ENCODE data around the gene EHBP1L1.

EHBP1L1 gene

GRCh38 chr11:65627202-65627601 lies 51.3 kb downstream of the EHBP1L1 start:
- Histone ChIP-seq H3K27ac (no peak overlapping the region), H3K4me3 (no peak overlapping the region), H3K9ac (ENCODE audit: insufficient read length) (no peak overlapping the region), H3K9me3 (ENCODE audit: low read depth, low read length) (no peaks in the 10 kb centered on the region), H3K36me3 (ENCODE audit: insufficient read depth, low read length) (peaks cover 34% of the 10 kb centered on the region; the same call in 1 of the 2 replicates)
- no peak for TF ChIP-seq EZH2 (IDR thresholded peaks at IDR 0.05)
- TF ChIP-seq FOXP2 (optimal IDR thresholded peaks at IDR 0.05; ENCODE audit: control extremely low read depth, extremely low read length, insufficient read depth), result no peak
- TF ChIP-seq POLR2AphosphoS5 (IDR thresholded peaks at IDR 0.05; ENCODE audit: borderline replicate concordance, low read depth, low read length), result no peak
- no peak for DNase-seq (ENCODE audit: low read depth, low spot score)

GRCh38 chr11:65629579-65629978 lies 53.7 kb downstream of the EHBP1L1 start:
- H3K36me3 ChIP-seq (ENCODE audit: insufficient read depth, low read length), result peaks cover 34% of the 10 kb centered on the region; the same call in 1 of the 2 replicates
- DNase-seq (ENCODE audit: low read depth, low spot score), result no peak
- H3K9ac ChIP-seq (ENCODE audit: insufficient read length), result no peak overlapping the region
- no peak overlapping the region for H3K4me3 ChIP-seq
- no peak overlapping the region for H3K27ac ChIP-seq
- H3K9me3 ChIP-seq (ENCODE audit: low read depth, low read length), result no peaks in the 10 kb centered on the region
- TF ChIP-seq EZH2 (IDR thresholded peaks at IDR 0.05) (no peak), POLR2AphosphoS5 (IDR thresholded peaks at IDR 0.05; ENCODE audit: borderline replicate concordance, low read depth, low read length) (no peak), FOXP2 (optimal IDR thresholded peaks at IDR 0.05; ENCODE audit: control extremely low read depth, extremely low read length, insufficient read depth) (no peak)

- Histone ChIP-seq H3K27ac (no peak overlapping the region), H3K9ac (ENCODE audit: insufficient read length) (no peak overlapping the region), H3K36me3 (ENCODE audit: insufficient read depth, low read length) (peaks cover 34% of the 10 kb centered on the region; the same call in 1 of the 2 replicates), H3K9me3 (ENCODE audit: low read depth, low read length) (no peaks in the 10 kb centered on the region), H3K4me3 (no peak overlapping the region)
- DNase-seq (ENCODE audit: low read depth, low spot score), result no peak
- TF ChIP-seq POLR2AphosphoS5 (IDR thresholded peaks at IDR 0.05; ENCODE audit: borderline replicate concordance, low read depth, low read length), result no peak
- TF ChIP-seq EZH2 (IDR thresholded peaks at IDR 0.05), result no peak
- TF ChIP-seq FOXP2 (optimal IDR thresholded peaks at IDR 0.05; ENCODE audit: control extremely low read depth, extremely low read length, insufficient read depth), result no peak
Observed at GRCh38 chr11:65630215-65630614, 54.4 kb downstream of the EHBP1L1 start.

- no peak overlapping the region for H3K27ac ChIP-seq
Observed at GRCh38 chr11:65633390-65634108, 57.7 kb downstream of the EHBP1L1 start.

GRCh38 chr11:65634109-65634436 lies 58.2 kb downstream of the EHBP1L1 start:
- Histone ChIP-seq H3K27ac (no peak overlapping the region), H3K4me3 (no peak overlapping the region), H3K9me3 (ENCODE audit: low read depth, low read length) (no peaks in the 10 kb centered on the region), H3K9ac (ENCODE audit: insufficient read length) (no peak overlapping the region), H3K36me3 (ENCODE audit: insufficient read depth, low read length) (peaks cover 23% of the 10 kb centered on the region; the same call in 1 of the 2 replicates)
- TF ChIP-seq FOXP2 (optimal IDR thresholded peaks at IDR 0.05; ENCODE audit: control extremely low read depth, extremely low read length, insufficient read depth) (no peak), EZH2 (IDR thresholded peaks at IDR 0.05) (no peak), POLR2AphosphoS5 (IDR thresholded peaks at IDR 0.05; ENCODE audit: borderline replicate concordance, low read depth, low read length) (no peak)
- DNase-seq (ENCODE audit: low read depth, low spot score), result no peak

More at GRCh38 chr11:65633390-65634108, 57.7 kb downstream of the EHBP1L1 start:
- TF ChIP-seq POLR2AphosphoS5 (IDR thresholded peaks at IDR 0.05; ENCODE audit: borderline replicate concordance, low read depth, low read length) (no peak), FOXP2 (optimal IDR thresholded peaks at IDR 0.05; ENCODE audit: control extremely low read depth, extremely low read length, insufficient read depth) (no peak)
- Histone ChIP-seq H3K9ac (ENCODE audit: insufficient read length) (no peak overlapping the region), H3K36me3 (ENCODE audit: insufficient read depth, low read length) (peaks cover 28% of the 10 kb centered on the region; the same call in 1 of the 2 replicates), H3K4me3 (no peak overlapping the region), H3K9me3 (ENCODE audit: low read depth, low read length) (no peaks in the 10 kb centered on the region)
- no peak for DNase-seq (ENCODE audit: low read depth, low spot score)

- Histone ChIP-seq H3K4me3 (no peak overlapping the region), H3K27ac (no peak overlapping the region), H3K36me3 (ENCODE audit: insufficient read depth, low read length) (peaks cover 19% of the 10 kb centered on the region; the same call in 1 of the 2 replicates), H3K9ac (ENCODE audit: insufficient read length) (no peak overlapping the region), H3K9me3 (ENCODE audit: low read depth, low read length) (no peaks in the 10 kb centered on the region)
- TF ChIP-seq POLR2AphosphoS5 (IDR thresholded peaks at IDR 0.05; ENCODE audit: borderline replicate concordance, low read depth, low read length) (no peak), FOXP2 (optimal IDR thresholded peaks at IDR 0.05; ENCODE audit: control extremely low read depth, extremely low read length, insufficient read depth) (no peak), EZH2 (IDR thresholded peaks at IDR 0.05) (no peak)
- DNase-seq (ENCODE audit: low read depth, low spot score), result no peak
Observed at GRCh38 chr11:65634440-65634839, 58.6 kb downstream of the EHBP1L1 start.

GRCh38 chr11:65634905-65635731 lies 59.3 kb downstream of the EHBP1L1 start:
- H3K36me3 ChIP-seq (ENCODE audit: insufficient read depth, low read length), result peaks cover 12% of the 10 kb centered on the region; the same call in 1 of the 2 replicates
- no peak for TF ChIP-seq POLR2AphosphoS5 (IDR thresholded peaks at IDR 0.05; ENCODE audit: borderline replicate concordance, low read depth, low read length)
- H3K9ac ChIP-seq (ENCODE audit: insufficient read length), result no peak overlapping the region
- DNase-seq (ENCODE audit: low read depth, low spot score), result no peak
- no peaks in the 10 kb centered on the region for H3K9me3 ChIP-seq (ENCODE audit: low read depth, low read length)
- H3K4me3 ChIP-seq, result no peak overlapping the region
- no peak overlapping the region for H3K27ac ChIP-seq
